DMS 273 (cell line): Measurements from ENCODE around the gene EGLN1.
"Not testable (repeated sequence)": the region's sequence is repeated elsewhere in the genome, so short reads cannot be mapped to it uniquely, and the experiment has no call there.

Experiments used
- DNase-seq: peaks from one replicate; lab custom pipeline; 2025; ENCODE audit not compliant: unreplicated experiment; lab: John Stamatoyannopoulos, UW

EGLN1 gene

DNA sequence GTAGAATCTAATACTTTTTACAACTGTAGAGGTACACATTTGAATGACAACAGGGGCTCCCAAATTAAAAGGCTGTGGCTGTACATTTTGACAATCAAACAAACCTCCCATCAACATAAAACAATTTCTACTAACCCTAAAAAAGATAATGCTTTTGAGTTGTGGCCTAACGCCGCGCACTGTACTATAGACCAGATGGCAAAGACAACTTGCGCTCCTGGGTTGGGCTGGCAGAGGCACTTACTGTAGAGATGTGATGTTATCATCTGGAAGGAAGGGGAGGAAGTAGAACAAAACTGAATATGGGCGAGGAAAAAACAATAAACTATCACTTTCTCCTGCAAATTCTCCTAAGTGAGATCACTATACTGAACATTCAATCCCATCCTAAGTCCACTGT lies 57.9 kb downstream of the EGLN1 start:
- DNase-seq = no peak

DNA sequence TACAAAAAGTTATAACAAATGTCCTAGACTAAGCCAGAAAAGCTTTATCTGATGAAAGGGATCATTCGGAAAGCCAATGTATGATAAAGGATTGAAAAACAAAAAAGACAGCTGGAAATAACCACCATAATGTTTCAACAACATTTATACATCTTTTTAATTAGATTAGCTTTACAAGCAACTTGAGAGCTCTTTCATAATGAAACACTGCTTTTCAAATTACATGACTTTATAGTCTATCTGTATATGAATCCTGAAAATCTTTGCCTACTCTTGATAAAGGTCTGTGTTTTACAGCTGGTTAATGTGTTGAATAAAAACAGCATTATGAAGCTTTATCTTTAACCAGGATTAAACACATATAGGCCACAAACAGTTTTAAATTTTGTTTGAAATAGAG lies 58.5 kb downstream of the EGLN1 start:
- DNase-seq = no peak

DNA sequence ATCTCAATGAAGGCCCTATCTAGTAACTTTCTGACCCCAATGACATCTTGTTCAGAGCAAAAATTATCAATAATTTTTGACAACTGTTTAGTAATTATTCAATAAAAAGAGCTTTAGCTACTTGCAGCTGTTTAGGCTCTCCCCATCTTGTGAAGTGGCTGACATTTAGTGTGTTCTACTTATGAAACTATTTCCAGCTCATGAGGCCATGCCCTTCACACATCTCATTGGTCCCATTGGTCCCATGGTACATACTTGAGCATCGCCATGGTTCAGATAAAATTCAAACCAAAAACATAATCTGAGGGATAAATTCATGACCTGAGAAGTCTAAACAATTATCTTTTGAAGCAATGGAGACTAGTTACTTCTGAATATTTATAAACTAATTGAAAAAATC lies 59.8 kb downstream of the EGLN1 start:
- no peak for DNase-seq

DNA sequence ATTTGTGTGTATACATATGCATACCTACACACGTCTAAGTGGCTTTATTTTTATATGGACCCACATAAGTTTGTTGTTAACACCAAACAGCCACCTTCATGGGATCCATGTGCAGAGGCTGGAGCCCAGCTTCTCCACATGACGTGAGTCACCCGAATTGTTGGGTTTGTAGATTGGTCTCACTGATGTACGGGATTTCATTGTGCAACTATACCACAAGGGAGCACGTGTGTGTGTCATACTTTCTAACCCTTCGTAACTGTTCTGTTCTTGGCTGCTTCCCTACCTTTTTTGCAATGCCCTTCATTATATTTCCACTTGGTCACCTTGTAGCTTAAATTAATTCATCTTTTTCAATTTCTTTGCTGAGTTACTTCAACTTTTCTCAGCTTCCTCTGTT lies 63.0 kb downstream of the EGLN1 start:
- no peak for DNase-seq

DNA sequence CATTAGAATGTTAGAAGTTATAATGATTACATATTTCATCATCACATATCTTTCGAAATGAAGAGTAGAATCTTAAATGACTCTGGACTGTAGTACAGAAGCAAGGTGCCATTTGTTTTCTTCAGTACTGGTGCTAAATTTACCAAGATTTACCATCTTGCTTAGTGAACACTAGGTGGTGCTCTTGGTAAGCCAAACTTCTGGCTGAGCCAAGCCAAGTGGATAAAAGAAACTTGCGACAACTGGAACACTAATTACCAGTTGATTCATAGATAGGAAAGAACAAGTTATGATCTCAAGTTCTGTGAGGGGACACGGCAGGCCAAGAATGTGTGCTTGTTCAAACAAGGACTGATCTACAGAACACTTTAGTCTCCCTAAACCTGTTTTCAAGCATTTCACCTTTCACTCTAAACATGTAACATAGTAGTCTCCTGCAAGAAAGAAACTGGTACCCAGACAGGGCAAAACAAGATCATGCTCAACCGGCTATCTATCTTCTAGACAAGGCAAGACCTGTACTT lies 64.2 kb downstream of the EGLN1 start:
- DNase-seq = peak; percentile 83

DNA sequence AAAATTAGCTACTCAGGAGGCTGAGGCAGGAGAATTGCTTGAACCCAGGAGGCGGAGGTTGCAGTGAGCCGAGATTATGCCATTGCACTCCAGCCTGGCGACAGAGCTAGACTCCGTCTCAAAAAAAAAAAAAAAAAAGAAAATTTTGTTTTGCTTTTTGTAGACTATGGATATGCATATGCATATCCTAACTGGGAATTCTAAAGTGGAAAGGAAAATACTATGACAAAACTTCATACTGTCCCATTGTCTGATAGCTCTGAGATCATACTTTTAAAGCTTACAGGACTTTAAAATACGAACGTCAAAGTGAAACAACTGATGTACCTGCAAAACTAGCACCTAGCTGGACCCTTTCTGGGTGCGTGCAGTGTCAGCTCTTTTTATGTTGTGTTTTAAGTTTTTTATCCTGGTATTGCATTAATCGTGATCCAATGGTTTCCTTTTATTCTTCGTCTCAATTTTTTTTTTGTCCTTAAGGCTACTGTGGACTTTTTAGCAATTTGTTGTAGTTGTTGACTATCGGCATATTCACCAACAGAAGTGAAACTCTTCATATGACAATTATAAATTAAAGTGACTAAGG lies 64.8 kb downstream of the EGLN1 start:
- no peak for DNase-seq

DNA sequence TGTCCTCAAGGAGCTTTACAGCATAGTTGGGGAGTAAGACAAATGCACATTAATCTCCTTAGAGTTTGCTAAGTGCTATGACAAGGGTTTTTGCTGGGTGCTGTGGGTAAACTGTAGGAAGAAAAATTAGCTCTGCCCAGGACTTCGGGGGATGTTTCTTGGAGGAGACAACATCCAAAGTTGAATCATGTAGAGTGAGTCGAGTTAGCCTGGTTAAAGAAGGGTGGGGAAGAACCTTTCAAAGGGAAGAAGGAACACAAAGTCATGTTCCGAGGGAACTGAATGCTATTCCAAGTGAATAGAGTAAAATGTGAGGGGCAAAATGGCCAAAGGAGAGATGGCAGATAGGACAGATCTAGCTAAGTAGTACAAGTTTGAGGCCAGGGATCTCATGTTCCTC lies 66.9 kb downstream of the EGLN1 start:
- no peak for DNase-seq

DNA sequence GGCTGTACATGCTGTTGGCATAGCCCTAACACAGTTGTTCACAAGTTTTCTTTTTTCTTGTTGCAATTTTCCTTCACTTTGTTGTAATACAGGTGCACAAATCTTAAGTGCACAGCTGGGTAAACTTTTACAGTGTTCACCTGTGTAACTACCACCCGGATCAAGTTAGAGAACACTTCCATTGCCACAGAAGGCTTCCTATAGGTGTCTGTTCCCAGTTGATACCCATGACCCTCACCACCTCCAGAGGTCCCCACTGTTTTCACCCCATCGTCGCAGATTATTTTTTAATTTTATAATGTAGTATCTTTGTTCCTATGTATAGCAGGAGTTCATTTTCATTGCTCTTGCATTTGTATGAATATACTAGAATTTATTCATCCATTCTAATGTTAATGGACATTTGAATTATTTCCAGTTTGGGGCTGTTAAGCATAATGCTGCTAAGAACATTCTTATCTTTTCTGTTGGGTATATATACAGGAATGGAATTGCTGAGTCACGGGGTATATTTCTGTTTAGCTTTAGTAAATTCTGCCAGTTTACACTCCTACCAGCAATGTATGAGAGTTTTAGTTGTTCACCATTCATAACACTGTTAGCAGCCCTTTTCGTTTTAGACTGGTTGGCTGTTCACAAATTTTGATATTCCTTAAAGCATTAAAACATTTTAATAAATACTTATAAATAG lies 67.6 kb downstream of the EGLN1 start:
- no peak for DNase-seq

DNA sequence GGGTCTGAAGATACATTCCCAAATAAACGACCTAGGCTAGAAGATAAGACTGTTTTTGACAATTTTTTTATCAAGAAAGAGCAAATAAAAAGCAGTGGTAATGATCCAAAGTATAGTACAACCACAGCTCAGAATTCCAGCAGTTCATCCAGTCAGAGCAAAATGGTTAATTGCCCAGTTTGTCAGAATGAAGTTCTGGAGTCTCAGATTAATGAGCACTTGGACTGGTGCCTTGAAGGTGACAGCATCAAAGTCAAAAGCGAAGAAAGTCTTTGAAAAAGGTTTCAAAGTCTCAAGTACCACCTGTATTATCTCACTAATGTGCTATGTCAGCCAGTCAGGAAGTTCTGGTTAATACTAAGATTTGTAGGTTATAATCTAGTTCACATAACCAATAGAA lies 69.0 kb downstream of the EGLN1 start:
- no peak for DNase-seq

DNA sequence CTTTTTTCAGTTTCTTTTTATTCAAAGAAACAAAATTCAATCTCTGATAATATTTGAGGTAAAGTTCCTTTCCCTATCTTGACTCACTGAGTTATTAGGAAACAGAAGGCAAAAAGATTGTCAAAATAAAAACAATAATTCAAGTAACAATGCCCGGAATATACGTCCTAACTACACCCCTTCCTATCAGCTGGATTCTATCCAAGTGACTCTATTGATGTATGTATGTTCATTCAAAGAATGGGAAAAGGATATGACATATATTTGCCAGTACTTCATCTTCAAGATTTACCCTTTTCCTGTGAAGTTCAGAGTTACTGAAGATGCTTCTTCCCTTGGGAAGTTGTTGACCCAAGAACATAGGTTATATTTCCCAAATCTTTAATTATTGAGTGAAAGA lies 70.3 kb downstream of the EGLN1 start:
- no peak for DNase-seq

DNA sequence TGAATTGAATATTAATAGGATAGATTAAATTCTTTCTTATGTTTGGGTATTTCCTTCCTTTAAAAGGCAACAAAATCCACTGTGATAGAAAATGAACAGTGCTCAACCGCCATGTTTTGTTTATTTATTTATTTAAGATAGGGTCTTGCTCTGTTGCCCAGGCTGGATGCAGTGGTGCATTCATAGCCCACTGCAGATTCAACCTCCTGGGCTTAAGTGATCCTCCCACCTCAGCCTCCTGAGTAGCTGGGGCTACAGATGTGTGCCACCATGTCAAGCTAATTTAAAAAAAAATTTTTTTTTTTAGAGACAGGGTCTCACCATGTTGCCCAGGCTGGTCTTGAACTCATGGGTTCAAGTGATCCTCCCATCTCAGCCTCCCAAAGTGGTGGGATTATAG lies 73.2 kb downstream of the EGLN1 start:
- not testable (repeated sequence) for DNase-seq

DNA sequence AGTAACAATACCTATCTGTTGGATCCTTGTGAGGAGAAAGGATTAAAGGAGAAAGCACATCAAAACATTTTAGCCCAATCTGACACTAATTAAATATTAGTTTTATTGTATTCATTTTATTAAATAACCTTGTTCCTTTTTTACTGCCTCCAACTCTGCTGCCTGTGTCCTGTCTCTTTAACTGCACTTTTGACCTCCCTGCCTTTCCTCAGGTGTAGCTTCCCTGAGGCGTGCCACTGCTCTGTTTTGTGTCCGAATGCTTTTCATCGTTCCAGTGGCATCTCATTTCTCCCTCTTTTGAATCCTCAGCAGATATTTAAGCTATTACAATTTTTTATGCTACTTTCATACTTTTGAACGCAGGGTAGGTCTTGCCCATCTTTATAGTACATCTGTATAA lies 73.6 kb downstream of the EGLN1 start:
- no peak for DNase-seq

DNA sequence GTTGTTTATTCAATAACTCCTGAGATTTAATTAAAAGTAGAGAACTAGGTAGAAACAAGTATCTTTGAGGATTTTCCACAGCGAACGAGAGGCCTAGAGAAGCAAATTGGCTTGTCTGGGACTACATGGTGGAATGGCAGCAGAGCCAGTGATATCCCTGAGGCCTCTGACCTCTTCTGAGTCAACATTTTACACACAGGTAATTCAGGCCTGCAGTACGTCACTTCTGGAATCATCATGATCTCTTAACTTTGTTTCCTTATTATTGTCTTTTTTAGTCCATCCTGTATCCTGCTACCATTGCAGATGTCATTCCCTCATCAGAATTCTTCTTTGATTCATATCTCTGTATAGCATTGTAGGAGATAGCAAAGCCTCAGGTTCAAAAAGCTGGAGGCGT lies 74.1 kb downstream of the EGLN1 start:
- no peak for DNase-seq

DNA sequence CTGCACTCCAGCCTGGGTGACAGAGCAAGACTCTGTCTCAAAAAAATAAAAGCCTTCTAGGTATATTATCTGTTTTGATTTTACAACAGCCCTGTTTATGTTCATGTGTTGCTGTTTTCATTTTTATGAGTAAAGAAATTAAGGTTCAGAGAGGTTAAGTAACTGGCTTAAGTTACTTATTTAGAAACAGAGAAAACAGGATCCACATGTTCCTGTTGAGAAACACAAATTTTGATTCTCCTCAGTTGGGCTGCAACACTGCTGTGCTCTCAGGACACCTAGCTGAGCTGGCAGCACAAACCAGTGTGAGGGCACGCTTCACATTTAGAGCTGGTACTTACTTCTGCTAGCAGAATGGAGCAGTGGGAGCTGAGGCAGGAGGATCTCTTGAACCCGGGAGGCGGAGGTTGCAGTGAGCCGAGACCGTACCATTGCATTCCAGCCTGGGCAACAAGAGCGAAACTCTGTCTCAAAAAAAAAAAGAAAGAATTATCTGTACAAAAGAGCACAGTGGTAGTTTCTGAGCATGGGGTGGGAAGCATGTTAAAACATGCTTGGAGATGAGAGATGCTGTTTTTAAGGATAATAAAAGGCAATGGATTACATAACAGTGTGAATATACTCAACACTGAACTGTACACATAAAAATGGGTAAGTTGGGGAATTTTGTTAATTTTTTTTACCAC lies 81.6 kb downstream of the EGLN1 start:
- DNase-seq = no peak

DNA sequence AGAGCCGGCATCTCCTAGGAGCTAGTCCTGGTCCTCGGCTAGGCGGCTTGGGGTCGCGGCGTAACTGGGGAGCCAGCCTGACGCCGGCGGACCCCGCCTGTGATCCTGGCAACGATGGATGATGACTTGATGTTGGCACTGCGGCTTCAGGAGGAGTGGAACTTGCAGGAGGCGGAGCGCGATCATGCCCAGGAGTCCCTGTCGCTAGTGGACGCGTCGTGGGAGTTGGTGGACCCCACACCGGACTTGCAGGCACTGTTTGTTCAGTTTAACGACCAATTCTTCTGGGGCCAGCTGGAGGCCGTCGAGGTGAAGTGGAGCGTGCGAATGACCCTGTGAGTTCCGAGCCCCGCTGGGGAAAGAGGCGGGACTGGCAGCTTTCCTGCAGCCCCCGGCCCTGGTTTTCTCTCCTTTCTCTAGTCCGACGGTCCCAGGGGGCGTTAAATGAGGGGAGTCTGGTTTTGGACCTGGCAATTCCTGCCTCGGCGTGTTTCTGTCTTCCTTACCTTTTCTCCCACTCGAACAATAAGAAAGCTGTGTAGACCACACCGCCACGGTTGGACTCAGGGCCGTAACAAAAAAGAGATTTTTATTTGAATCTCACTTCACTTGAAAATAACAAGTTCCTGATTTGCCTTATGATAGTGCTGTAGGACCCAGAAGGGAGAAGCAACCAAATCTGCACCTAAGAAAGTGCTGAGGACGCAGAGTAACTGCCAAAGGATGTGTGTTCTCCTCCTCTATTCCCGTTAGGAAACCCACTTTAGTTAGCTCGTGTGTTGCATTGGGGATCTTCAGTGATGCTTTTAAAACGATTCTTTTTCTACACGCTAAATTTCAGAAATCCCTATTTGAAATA lies 83.6 kb downstream of the EGLN1 start, which contains the start of gene SPRTN:
Gene SPRTN, plus strand, starts transcription at position 24 of the 859 bp plus-strand sequence. Its CDS starts 91 bp downstream, at position 115.
- DNase-seq = peak; percentile 62

DNA sequence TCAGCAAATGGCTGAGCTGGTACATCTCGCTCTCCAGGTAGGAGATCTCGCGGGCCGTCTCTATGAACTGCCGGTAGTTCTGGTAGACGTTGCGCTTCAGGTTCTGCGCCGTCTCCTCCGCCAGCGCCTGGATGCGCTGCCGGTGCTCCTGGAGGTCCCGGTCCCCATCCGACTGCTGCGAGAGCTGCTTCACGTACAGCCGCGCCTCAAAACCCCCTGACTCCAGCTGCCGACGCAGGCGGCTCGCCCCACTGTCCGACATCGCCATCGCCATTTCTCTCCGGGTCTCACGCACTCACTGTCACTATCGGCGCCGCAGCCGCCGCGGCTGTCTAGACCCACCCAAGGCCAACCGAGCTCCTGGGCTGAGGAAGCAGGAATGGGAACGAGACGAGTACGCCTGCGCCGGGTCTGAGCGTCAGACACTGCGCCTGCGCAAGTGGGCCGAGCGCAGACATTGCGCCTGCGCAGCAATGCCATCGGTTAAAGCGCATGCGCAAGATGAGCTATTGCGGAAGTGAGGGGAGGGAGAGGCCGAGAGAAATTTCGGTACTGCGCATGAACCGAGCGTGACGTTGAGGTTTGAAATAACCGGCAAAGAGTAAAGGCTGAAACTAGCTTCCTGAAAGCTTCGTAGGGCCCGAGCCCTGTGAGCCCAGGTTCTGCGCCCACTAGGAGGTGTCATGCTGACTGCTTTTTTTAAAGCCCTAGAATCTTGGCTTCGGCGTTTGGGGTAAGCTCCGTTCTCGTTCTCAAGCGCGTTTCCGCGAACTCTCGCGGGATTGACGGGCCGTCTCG lies 84.4 kb downstream of the EGLN1 start, which contains the start of gene EXOC8:
Gene EXOC8, minus strand, starts transcription at position 381 of the 798 bp plus-strand sequence. Its CDS starts 107 bp downstream, at position 274.
- peak; percentile 99 for DNase-seq

DNA sequence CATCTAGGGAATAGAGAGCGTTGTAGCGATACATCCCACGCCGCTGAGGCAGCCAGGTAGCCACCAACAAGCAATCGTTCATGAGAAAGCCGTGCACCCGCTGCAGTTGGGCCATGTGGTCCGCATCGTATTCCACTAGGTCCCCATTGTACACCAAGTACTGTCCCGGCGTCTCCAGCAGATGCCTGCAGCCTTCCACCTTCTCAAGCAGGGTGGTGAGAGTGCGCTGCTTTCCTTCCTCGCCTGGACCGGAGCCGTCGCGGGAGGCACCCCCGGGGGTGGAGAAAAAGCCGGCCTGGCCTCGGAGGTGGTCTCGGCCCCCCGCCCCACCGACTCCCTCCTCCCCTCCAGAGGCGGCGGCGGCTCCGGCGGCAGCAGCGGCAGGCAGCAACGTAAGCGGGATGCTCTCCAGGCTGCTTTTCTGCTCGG lies 85.0 kb downstream of the EGLN1 start:
- DNase-seq = peak; percentile 69

DNA sequence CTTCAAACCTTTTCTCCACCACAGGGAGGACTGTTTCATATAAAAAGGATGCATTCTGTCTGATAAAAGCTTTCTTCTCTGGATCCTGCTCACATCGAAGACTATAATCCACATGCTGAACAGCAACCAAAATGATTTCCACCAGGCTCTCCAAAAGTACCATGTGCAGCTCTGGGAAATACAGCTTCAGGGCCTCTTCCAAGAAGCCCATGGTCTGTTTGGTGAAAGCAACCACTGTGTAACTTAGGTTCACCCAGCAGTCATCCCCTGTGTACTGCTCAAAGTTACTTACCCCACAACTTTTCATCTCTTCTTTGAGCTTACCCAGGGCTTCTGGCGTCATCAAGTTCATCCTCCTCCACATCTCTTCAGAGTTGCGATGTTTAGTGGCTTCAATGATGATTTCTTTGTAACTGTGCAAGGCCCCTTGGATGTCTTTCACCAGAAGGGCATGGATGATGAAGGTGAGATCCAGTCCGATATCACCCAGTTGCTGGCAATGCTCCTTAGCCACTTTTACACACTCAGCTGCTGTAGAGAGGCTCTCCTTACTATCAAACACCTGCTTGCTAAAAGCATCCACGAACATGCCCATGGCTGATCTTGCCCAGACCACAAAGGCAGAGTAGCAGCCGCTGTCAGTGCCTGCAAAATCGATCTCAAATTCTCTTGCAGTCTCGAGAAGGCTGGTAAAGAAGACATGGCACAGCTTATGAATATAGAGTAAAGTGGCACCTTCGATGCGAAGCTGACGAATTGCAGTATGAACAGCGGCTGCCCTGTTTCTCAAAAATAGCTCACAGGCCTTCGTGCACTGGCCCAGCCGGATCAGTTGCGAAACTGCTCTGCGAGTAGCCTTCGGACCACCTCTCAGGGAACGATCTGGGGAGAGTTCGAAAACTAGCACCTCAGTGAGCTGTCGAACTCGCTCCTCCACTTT lies 86.2 kb downstream of the EGLN1 start:
- DNase-seq = peak; percentile 36

DNA sequence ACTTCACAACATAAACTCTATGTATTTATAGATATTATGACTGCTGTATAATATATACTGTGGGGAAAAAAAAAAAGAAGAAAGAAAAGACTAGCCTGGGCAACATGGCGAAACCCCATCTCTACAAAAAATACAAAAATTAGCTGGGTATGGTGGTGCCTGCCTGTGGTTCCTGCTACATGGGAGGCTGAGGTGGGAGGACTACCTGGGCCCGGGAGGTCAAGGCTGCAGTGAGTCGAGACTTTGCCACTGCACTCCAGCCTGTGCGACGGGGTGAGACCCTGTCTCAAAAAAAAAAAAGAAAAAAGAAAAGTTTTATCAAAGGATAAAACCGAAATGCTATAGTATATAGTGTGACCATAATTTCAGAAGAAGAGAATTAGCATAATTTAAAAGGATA lies 87.1 kb downstream of the EGLN1 start:
- no peak for DNase-seq
